HG03097 (cell line): ENCODE data around the gene CDK11A.
A peak's percentile ranks its signal among the peaks of the same experiment; 100 is the strongest.
"Not testable (repeated sequence)": the region's sequence is repeated elsewhere in the genome, so short reads cannot be mapped to it uniquely, and the experiment has no call there.

Experiments used
- ATAC-seq: cut with Tn5 transposase; IDR thresholded peaks from one replicate; pipeline ENCODE4 v1.9.1; 2021; ENCODE audit not compliant: unreplicated experiment, low FRiP score

The CDK11A gene

DNA sequence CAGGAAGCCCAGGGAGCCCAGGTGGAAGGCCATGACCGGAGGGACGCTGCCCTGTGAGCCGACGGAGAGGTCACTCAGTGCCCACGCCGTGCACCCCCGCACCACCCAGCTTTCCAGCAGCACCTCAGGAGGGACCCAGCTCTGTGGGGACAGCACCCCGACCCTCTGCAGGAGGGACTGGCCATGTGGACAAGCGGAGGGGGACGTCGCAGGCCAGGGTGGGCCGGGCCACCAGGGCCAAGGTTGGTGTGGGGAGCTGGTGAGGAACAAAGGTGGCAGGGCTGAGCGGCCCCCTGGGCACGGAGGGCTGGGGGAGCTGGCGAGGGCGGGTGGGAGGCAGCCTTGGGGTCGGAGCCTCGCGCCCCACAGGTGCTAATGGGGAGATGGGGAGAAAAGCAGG is 31.3 kb upstream of the CDK11A start:
- ATAC-seq, result no peak

GRCh38 chr1:1754051-1754815 is 30.1 kb upstream of the CDK11A start:
- no peak for ATAC-seq

DNA sequence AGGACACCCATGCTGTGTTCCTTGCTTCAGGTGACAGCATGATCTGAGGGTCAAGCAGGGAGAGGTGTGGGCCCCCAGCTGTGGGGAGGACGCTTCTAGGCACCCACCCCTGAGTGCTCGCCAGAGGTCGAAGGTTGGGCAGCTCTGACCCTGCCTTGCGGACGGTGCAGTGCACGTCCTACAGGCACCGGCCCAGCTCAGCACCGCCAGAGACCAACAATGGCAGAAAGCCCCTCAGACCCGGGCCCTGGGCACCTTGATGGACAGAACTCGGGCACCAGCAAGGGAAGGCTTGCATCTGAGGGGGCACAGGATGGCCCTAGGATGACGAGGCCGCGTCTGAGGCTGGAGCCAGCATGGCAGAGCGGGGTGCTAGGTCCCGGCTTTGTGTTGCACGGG is 29.4 kb upstream of the CDK11A start:
- ATAC-seq, result no peak

- no peak for ATAC-seq
Observed at GRCh38 chr1:1752636-1753606, 28.8 kb upstream of the CDK11A start.

- no peak for ATAC-seq
Observed at GRCh38 chr1:1752190-1752589, 28.0 kb upstream of the CDK11A start.

GRCh38 chr1:1749941-1750340 is 25.8 kb upstream of the CDK11A start:
- ATAC-seq, result not testable (repeated sequence)

GRCh38 chr1:1748686-1749321 is 24.6 kb upstream of the CDK11A start:
- ATAC-seq, result no peak

- ATAC-seq, result peak; percentile 77
Observed at GRCh38 chr1:1746566-1746909, 22.4 kb upstream of the CDK11A start.

DNA sequence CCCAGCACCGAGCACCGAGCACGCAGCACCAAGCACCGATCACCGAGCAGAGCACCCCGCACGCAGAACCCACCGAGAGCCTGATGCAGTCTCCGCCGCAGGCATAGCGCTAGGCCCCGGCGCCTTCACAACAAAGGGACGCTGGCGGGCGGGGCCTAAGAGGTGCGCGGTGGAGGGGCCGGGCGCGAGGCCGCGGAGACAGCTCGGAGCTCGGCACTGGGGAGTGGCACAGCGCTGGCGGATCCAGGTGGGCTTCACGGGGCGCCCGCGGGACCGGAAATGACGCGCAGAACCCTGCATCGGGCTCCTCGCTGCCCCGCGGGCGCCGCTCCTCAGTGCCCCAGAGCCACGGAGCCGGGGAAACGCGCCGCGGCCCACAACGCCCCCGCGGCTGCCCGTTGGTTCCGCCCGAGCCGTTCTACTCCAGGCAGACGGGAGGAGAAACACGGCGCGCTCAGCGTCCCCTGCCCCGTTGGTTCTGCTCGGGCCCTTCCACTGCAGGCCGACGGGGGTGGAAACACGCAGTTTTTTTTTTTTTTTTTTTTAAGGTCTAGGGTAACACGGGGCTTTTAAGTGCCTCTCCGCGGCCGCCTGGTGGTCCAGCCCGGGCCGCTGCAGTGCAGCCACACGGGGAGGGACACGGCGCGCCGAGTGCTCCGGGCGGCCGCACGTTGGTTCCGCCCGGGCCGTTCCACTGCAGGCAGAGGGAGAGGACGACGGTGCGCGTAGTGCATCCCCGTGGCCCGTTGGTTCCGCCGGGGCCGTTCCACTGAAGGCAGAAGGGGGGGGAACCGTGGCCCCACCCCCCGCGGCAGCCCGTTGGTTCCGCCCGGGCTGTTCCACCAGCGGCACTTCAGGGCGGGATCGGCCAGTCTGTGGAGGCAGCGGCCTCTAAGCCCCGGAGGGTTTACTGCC is 21.8 kb upstream of the CDK11A start:
- ATAC-seq, result peak; percentile 59

GRCh38 chr1:1742529-1742928 is 18.4 kb upstream of the CDK11A start:
- ATAC-seq, result not testable (repeated sequence)

GRCh38 chr1:1741013-1741412 is 16.9 kb upstream of the CDK11A start:
- not testable (repeated sequence) for ATAC-seq

DNA sequence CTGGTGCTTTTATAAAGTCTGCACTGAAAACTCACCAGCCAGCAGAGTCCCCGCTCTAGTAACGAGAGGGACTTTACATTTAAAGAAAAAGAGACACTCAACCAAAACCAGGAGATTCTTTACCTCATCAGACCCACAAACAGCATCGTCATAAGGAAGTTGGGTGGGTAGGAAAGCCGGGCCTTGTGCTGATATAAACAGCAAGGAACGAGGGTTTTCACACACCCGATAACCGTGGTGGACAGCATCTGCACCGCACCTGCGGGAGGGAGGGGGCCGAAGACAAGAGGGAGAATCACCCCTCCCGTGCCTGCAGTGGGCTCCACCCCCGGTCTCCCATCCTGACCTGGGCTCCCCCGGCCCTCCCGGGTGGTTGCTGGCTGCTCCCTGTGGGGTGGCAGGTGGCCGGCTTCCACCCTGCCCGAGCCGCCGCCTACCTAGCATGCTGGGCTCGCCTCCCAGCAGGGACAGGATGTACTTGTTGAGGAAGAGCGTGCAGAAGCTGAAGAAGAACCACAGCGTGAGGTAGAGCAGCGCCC is 14.7 kb upstream of the CDK11A start:
- not testable (repeated sequence) for ATAC-seq

DNA sequence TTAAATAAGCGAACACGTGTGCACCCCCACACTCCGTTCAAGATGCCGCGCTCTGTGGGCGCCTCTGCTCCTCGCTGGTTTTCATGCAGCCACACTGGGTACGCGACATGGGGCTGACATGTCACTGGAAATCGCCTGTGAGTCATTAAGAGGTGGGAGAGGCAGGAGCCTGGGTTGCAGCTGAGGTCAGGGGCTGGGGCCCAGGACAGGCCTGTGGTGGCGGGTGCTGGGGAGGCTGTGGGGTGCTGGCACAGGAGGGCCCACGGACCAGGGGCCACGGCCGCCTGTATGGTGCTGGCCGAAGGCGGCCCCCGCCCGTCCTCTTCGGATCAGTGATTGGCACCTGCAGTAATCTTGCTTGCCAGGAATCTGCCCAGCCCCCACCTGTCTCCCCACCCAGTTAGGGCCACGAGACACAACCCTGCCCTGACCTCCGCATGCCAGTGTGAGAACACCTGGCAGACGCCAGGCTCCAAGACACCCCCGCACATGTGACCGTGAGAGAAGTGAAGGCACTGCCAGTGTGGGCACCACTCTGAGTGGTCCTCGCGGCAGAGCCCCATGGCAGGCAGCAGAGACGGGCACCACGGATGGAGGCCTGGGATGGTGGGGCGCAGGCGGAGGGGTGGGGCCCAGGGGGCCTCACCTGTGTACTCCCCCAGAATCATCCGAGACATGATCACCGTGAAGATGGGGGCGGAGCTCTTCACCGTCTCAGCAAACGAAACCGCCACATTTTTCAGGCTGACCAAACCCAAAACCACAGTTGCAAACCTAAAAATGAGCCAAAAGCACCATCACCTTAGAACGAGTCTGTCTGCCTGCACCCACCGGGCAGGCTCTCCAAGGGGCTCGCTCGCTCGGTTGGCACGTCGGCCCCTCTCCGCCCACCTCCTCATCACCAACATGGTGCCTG is 13.8 kb upstream of the CDK11A start:
- not testable (repeated sequence) for ATAC-seq

- no peak for ATAC-seq
Observed at GRCh38 chr1:1732381-1732780, 8.2 kb upstream of the CDK11A start.

- no peak for ATAC-seq
Observed at GRCh38 chr1:1730870-1731269, 6.7 kb upstream of the CDK11A start.

- not testable (repeated sequence) for ATAC-seq
Observed at GRCh38 chr1:1730230-1730629, 6.1 kb upstream of the CDK11A start.

DNA sequence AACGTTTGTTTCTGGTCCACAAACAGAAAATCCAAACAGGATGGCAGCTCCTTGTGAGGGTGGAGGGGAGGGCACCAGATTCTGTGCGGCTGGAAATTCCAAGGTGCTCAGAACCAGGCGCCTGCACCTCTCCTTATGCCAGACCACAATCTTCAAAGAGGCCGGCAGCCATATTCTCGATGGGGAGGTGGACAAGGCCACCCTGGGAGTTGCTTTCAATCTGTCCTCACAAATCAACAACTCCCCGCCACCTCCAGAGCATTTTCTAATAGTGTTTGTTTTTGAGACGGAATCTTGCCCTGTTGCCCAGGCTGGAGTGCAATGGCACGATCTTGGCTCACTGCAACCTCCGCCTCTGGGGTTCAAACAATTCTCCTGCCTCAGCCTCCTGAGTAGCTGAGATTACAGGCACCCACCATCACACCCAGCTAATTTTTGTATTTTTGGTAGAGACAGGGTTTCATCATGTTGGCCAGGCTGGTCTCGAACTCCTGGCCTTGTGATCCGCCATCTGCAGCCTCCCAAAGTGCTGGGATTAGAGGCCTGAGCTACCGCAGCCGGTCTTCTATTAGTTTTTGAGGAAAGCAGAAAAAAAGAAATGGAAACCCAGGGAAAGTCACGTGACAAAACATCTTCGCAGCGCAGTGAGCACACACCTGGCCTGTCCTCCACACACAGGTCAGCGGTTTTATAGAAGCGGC is 5.1 kb upstream of the CDK11A start:
- not testable (repeated sequence) for ATAC-seq

DNA sequence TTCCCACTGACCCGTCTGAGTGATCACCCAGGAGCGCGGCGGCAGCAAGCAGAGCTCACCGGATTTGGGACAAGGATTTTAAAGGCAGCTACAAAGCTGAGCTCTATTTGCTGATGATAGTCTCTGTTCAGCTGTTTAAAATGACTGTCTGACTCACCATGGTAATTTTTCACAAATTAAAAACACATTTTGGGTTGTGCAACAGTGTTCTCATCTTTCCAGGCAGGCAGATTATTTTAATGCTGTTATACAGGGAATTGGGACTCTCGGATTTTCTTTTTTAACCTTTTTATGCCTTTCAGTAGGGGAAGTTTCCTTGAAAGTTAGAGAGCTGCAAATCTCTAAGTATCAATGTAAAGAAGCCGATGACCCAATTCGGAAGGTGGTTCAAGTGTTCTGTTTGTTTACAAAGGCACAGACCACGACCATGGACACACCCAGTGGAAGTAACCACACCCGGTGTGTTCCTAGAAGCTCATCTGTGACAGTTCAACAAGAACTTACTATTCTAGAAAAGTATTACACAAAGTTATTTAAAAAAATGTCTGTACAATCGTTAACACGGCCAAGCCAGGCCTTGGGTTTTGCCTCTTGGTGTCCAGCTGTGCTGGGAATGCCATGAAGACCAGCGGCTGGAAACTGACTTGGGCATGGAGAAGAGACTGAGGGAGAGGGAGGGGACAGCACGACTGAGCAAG is 4.3 kb upstream of the CDK11A start:
- ATAC-seq, result not testable (repeated sequence)
